ENCODE measurements around the gene MAGI2.

- TF ChIP-seq CTCF (IDR thresholded peaks at IDR 0.05) (no peak), POLR2A (IDR thresholded peaks at IDR 0.05) (no peak)
Measured at GRCh38 chr7:78247910-78248689, 1205.4 kb downstream of the MAGI2 start.

Data from ovary (tissue), 3 donors.